HEK293 (cell line): Measurements from ENCODE around the gene PIP5K1C.
A peak's percentile ranks its signal among the peaks of the same experiment; 100 is the strongest.

Experiments used
- CTCF ChIA-PET: fragments of 350-600 bp; formaldehyde crosslinking; extraction: SDS; loops from one replicate; lab custom pipeline; 2021; ENCODE audit warnings: antibody characterized with exemption; lab: Yijun Ruan, JAX
- POLR2A ChIA-PET: fragments of 300-600 bp; formaldehyde crosslinking; extraction: SDS; loops from one replicate; lab custom pipeline; 2020; ENCODE audit warnings: antibody characterized with exemption, inconsistent platforms; lab: Yijun Ruan, JAX
- H3K27ac ChIP-seq: fragments of 200-500 bp; sonication (Bioruptor generic); 2 replicates; pipeline ENCODE4 v1.5.1; 2014; ENCODE audit warnings: low read depth, low read length, control low read depth, inconsistent platforms; ENCODE audit errors: extremely low read depth
- H3K36me3 ChIP-seq, 2 experiments: fragments of 200-500 bp in 1 of 2; sonication (Bioruptor generic) in 1 of 2; 1 replicate in 1 of 2; 2 replicates in 1 of 2; pipeline ENCODE4 v1.5.1; 2014 to 2017; ENCODE audit warnings: inconsistent platforms in 2 of 2, low read length in 2 of 2; ENCODE audit not compliant: control insufficient read depth in 2 of 2, insufficient read depth in 1 of 2
- H3K4me1 ChIP-seq: fragments of 200-500 bp; sonication (Bioruptor generic); 2 replicates; pipeline ENCODE4 v1.5.1; 2014; ENCODE audit warnings: mild to moderate bottlenecking, low read length, inconsistent platforms; ENCODE audit not compliant: control insufficient read depth, insufficient read depth
- H3K4me3 ChIP-seq: 2 replicates; pipeline ENCODE4 v1.5.1; 2011; ENCODE audit warnings: low read depth, mild to moderate bottlenecking, control low read depth, low read length, moderate library complexity
- H3K9me3 ChIP-seq: fragments of 200-500 bp; sonication (Bioruptor generic); 2 replicates; pipeline ENCODE4 v1.5.1; 2014; ENCODE audit warnings: low read depth, low read length, inconsistent platforms; ENCODE audit not compliant: control insufficient read depth, insufficient read depth
- AEBP2 ChIP-seq: fragments of 450-650 bp; formaldehyde crosslinking; IDR thresholded peaks from 2 replicates; pipeline ENCODE4 v1.5.1; 2016; ENCODE audit warnings: missing biosample characterization, missing genetic modification characterization, borderline replicate concordance
- INSM2 ChIP-seq: fragments of 450-650 bp; formaldehyde crosslinking; IDR thresholded peaks from 2 replicates; pipeline ENCODE4 v1.5.1; 2016; ENCODE audit warnings: missing biosample characterization, missing genetic modification characterization
- KLF17 ChIP-seq: fragments of 450-650 bp; formaldehyde crosslinking; IDR thresholded peaks from 2 replicates; pipeline ENCODE4 v1.5.1; 2016; ENCODE audit warnings: missing biosample characterization, missing genetic modification characterization
- MZF1 ChIP-seq: fragments of 450-650 bp; formaldehyde crosslinking; IDR thresholded peaks from 2 replicates; pipeline ENCODE4 v1.5.1; 2017; ENCODE audit warnings: missing biosample characterization, missing genetic modification characterization, borderline replicate concordance
- REST ChIP-seq: fragments of 450-650 bp; formaldehyde crosslinking; IDR thresholded peaks from 2 replicates; pipeline ENCODE4 v1.5.1; 2016; ENCODE audit warnings: missing biosample characterization, missing genetic modification characterization
- SP2 ChIP-seq: fragments of 450-650 bp; formaldehyde crosslinking; IDR thresholded peaks from 2 replicates; pipeline ENCODE4 v1.5.1; 2016; ENCODE audit warnings: missing biosample characterization, missing genetic modification characterization
- YY2 ChIP-seq: fragments of 450-650 bp; formaldehyde crosslinking; IDR thresholded peaks from 2 replicates; pipeline ENCODE4 v1.5.1; 2016; ENCODE audit warnings: missing biosample characterization, missing genetic modification characterization
- ZBTB17 ChIP-seq: fragments of 450-650 bp; formaldehyde crosslinking; IDR thresholded peaks from 2 replicates; pipeline ENCODE4 v1.5.1; 2016; ENCODE audit warnings: missing biosample characterization, missing genetic modification characterization
- ZIC2 ChIP-seq: fragments of 450-650 bp; formaldehyde crosslinking; IDR thresholded peaks from 2 replicates; pipeline ENCODE4 v1.5.1; 2016; ENCODE audit warnings: missing biosample characterization, missing genetic modification characterization
- ZNF10 ChIP-seq: fragments of 450-650 bp; formaldehyde crosslinking; IDR thresholded peaks from 2 replicates; pipeline ENCODE4 v1.5.1; 2017; ENCODE audit warnings: missing biosample characterization, missing genetic modification characterization
- ZNF112 ChIP-seq: fragments of 450-650 bp; formaldehyde crosslinking; IDR thresholded peaks from 2 replicates; pipeline ENCODE4 v1.5.0; 2017; ENCODE audit warnings: missing biosample characterization, missing genetic modification characterization
- ZNF155 ChIP-seq: fragments of 450-650 bp; formaldehyde crosslinking; IDR thresholded peaks from 2 replicates; pipeline ENCODE4 v1.5.1; 2016; ENCODE audit warnings: missing biosample characterization, missing genetic modification characterization
- ZNF398 ChIP-seq: fragments of 450-650 bp; formaldehyde crosslinking; IDR thresholded peaks from 2 replicates; pipeline ENCODE4 v1.5.1; 2017; ENCODE audit warnings: missing biosample characterization, missing genetic modification characterization
- ZNF521 ChIP-seq: fragments of 450-650 bp; formaldehyde crosslinking; IDR thresholded peaks from 2 replicates; pipeline ENCODE4 v1.5.1; 2017; ENCODE audit warnings: missing biosample characterization, mild to moderate bottlenecking, missing genetic modification characterization
- ZNF529 ChIP-seq: fragments of 450-650 bp; formaldehyde crosslinking; IDR thresholded peaks from 2 replicates; pipeline ENCODE4 v1.5.1; 2017; ENCODE audit warnings: missing genetic modification characterization, missing biosample characterization; ENCODE audit not compliant: insufficient replicate concordance
- ZNF548 ChIP-seq: fragments of 450-650 bp; formaldehyde crosslinking; IDR thresholded peaks from 2 replicates; pipeline ENCODE4 v1.5.1; 2016; ENCODE audit warnings: missing biosample characterization, missing genetic modification characterization
- ZNF658 ChIP-seq: fragments of 450-650 bp; formaldehyde crosslinking; IDR thresholded peaks from 2 replicates; pipeline ENCODE4; 2016; ENCODE audit warnings: missing biosample characterization, missing genetic modification characterization
- ZNF664 ChIP-seq: fragments of 450-650 bp; formaldehyde crosslinking; IDR thresholded peaks from 2 replicates; pipeline ENCODE4 v1.5.1; 2016; ENCODE audit warnings: missing biosample characterization, missing genetic modification characterization
- ZSCAN18 ChIP-seq: fragments of 450-650 bp; formaldehyde crosslinking; IDR thresholded peaks from 2 replicates; pipeline ENCODE4 v1.5.1; 2016; ENCODE audit warnings: missing biosample characterization, missing genetic modification characterization
- ZSCAN4 ChIP-seq: fragments of 450-650 bp; formaldehyde crosslinking; IDR thresholded peaks from 2 replicates; pipeline ENCODE4 v1.5.1; 2017; ENCODE audit warnings: missing biosample characterization, missing genetic modification characterization

Gene PIP5K1C

GRCh38 chr19:3683405-3684053 is 16.7 kb downstream of the PIP5K1C start:
- Histone ChIP-seq H3K9me3 (no peaks in the 10 kb centered on the region), H3K27ac (no peak overlapping the region)
- TF ChIP-seq ZNF658: no peak
- TF ChIP-seq ZIC2 (tag by site-specific recombination): peak; percentile 48; the same call in 1 of the 2 replicates
- TF ChIP-seq, all 188 proteins: peak for 1
- no peak overlapping the region for H3K4me3 ChIP-seq
- POLR2A ChIA-PET: no interaction called here
- CTCF ChIA-PET: interaction anchor here (0.5 kb wide), 1 partner anchor 20 kb away, joined by 4 read pairs; no protein-coding TSS in a partner anchor
- H3K4me1 ChIP-seq: peaks cover 5% of the 10 kb centered on the region
- peaks cover 0 to 7% of the 10 kb centered on the region in 2 experiments; a peak in 2 of 3 replicates for H3K36me3 ChIP-seq

- Histone ChIP-seq H3K4me3 (no peak overlapping the region), H3K36me3 (peaks cover 0 to 7% of the 10 kb centered on the region in 2 experiments; a peak in 2 of 3 replicates), H3K27ac (no peak overlapping the region), H3K4me1 (peaks cover 5% of the 10 kb centered on the region; the same call in 1 of the 2 replicates), H3K9me3 (no peaks in the 10 kb centered on the region)
- CTCF ChIA-PET: interaction anchor here (0.5 to 0.6 kb wide), 2 partner anchors 19 to 21 kb away, joined by 4 to 6 read pairs; no protein-coding TSS in a partner anchor
- POLR2A ChIA-PET: no interaction called here
- TF ChIP-seq INSM2 (no peak), ZNF521 (tag by site-specific recombination) (no peak), ZNF112 (tag by site-specific recombination) (no peak), ZNF155 (no peak), AEBP2 (tag by site-specific recombination) (no peak), SP2 (tag by site-specific recombination) (no peak), ZNF398 (peak; percentile 49), YY2 (tag by site-specific recombination) (no peak), KLF17 (tag by site-specific recombination) (0 out of 2 replicates have a peak, but pooled peaks have one; percentile 13), REST (peak; percentile 60), ZNF529 (no peak), ZBTB17 (tag by site-specific recombination) (no peak), ZSCAN18 (tag by site-specific recombination) (no peak), ZSCAN4 (tag by site-specific recombination) (no peak), ZNF10 (tag by site-specific recombination) (no peak), ZNF658 (no peak), MZF1 (no peak), ZNF548 (tag by site-specific recombination) (no peak), ZNF664 (tag by site-specific recombination) (no peak)
These were observed 17.4 kb downstream of the PIP5K1C start for GRCh38 chr19:3682741-3683404.
